Gastroesophageal sphincter (tissue), 4 donors: ENCODE measurements around the gene DMD. TPM values are rescaled to one million over a fixed set of nuclear protein-coding genes. Genes with fewer than 3 reads are reported as not detected.

Experiments used
- ATAC-seq: fragments of 150-250 bp; one replicate; pipeline ENCODE4 v1.9.1; 2016; ENCODE audit warnings: mild to moderate bottlenecking, moderate library complexity
- H3K27ac ChIP-seq, 4 donors: fragments of 200-600 bp; sonication (generic) in 3 of 4; 1 replicate in 3 of 4; 2 replicates in 1 of 4; pipeline ENCODE4 v1.5.1; 2016 to 2019
- H3K27me3 ChIP-seq: fragments of 200-600 bp; sonication (generic); one replicate; pipeline ENCODE4 v1.5.1; 2019
- H3K36me3 ChIP-seq, 2 donors: fragments of 200-600 bp; sonication (generic); one replicate each; pipeline ENCODE4 v1.5.1; 2019; ENCODE audit warnings: control low read depth in 1 of 2
- H3K4me1 ChIP-seq, 3 donors: fragments of 200-600 bp; sonication (generic); 1 replicate in 2 of 3; 2 replicates in 1 of 3; pipeline ENCODE4 v1.5.1; 2016 to 2019; ENCODE audit warnings: control low read depth in 2 of 3
- H3K4me3 ChIP-seq, 2 donors: fragments of 200-600 bp; sonication (generic); one replicate each; pipeline ENCODE4 v1.5.1; 2019; ENCODE audit warnings: mild to moderate bottlenecking in 1 of 2, moderate library complexity in 1 of 2
- H3K9me3 ChIP-seq, 3 donors: fragments of 200-600 bp; sonication (generic); one replicate each; pipeline ENCODE4 v1.5.1; 2017 to 2019; ENCODE audit warnings: control low read depth in 2 of 3
- CTCF ChIP-seq, 4 experiments: fragments of 200-600 bp in 2 of 4; fragments of 450-650 bp in 2 of 4; sonication (generic) in 1 of 4; IDR thresholded peaks; one replicate each; pipeline ENCODE4 v1.5.1; 2017 to 2019; ENCODE audit warnings: antibody characterized with exemption in 4 of 4, mild to moderate bottlenecking in 2 of 4, moderate library complexity in 2 of 4
- EP300 ChIP-seq: sonication (generic); formaldehyde crosslinking; IDR thresholded peaks from one replicate; pipeline ENCODE4 v1.6.1; 2017; ENCODE audit warnings: antibody characterized with exemption, mild to moderate bottlenecking
- POLR2A ChIP-seq, 2 donors: fragments of 450-650 bp; IDR thresholded peaks; one replicate each; pipeline ENCODE4 v1.6.1; 2017; ENCODE audit warnings: antibody characterized with exemption in 2 of 2, mild to moderate bottlenecking in 2 of 2, moderate library complexity in 1 of 2
- POLR2AphosphoS5 ChIP-seq: sonication (generic); formaldehyde crosslinking; IDR thresholded peaks from one replicate; pipeline ENCODE4 v1.6.1; 2017; ENCODE audit warnings: antibody characterized with exemption
- WGBS, 2 donors: methylation state at CpG; one replicate each; pipeline ENCODE4 v1.1.5; 2018; ENCODE audit warnings: low coverage in 1 of 2; 5-methylcytosine and 5-hydroxymethylcytosine counted together
- total RNA-seq, 4 donors: library from RNA; depleted of rRNA; stranded (reverse); fragments of >200 nt; gene quantifications; one replicate each; pipeline ENCODE4 v1.1.0, GENCODE V29; 2016

The DMD gene
- total RNA-seq, 4 donors from 2014 or later = 111 to 225 (median 183) TPM

GRCh38 chrX:32026772-32027171, 1184.6 kb downstream of the DMD start:
- TF ChIP-seq POLR2A (IDR thresholded peaks at IDR 0.05) (no peak), EP300 (no peak), CTCF (IDR thresholded peaks at IDR 0.05) (no peak), POLR2AphosphoS5 (no peak)
- Histone ChIP-seq H3K27me3 (no peaks in the 10 kb centered on the region), H3K9me3 (no peaks in the 10 kb centered on the region), H3K4me1 (no peaks in the 10 kb centered on the region), H3K27ac (no peak overlapping the region), H3K4me3 (no peak overlapping the region), H3K36me3 (no peaks in the 10 kb centered on the region)
- ATAC-seq = no peak
- WGBS, 2 donors = 52 to 77% methylated on average over 3 of the region's 3 CpGs

GRCh38 chrX:32024072-32024471, 1187.3 kb downstream of the DMD start:
- Histone ChIP-seq H3K36me3 (no peaks in the 10 kb centered on the region), H3K9me3 (no peaks in the 10 kb centered on the region), H3K27me3 (no peaks in the 10 kb centered on the region), H3K4me3 (no peak overlapping the region), H3K27ac (no peak overlapping the region), H3K4me1 (no peaks in the 10 kb centered on the region)
- 82 to 88% methylated on average over 5 to 6 of the region's 9 CpGs for WGBS, 2 donors
- no peak for ATAC-seq
- no peak for TF ChIP-seq POLR2A (IDR thresholded peaks at IDR 0.05)
- TF ChIP-seq POLR2AphosphoS5 = no peak
- no peak for TF ChIP-seq CTCF (IDR thresholded peaks at IDR 0.05)
- no peak for TF ChIP-seq EP300

GRCh38 chrX:32016195-32016594, 1195.2 kb downstream of the DMD start:
- ATAC-seq = no peak
- Histone ChIP-seq H3K9me3 (no peaks in the 10 kb centered on the region), H3K4me1 (no peaks in the 10 kb centered on the region), H3K27ac (no peak overlapping the region), H3K27me3 (no peaks in the 10 kb centered on the region), H3K36me3 (no peaks in the 10 kb centered on the region), H3K4me3 (no peak overlapping the region)
- TF ChIP-seq POLR2A (IDR thresholded peaks at IDR 0.05) = no peak
- no peak for TF ChIP-seq CTCF (IDR thresholded peaks at IDR 0.05)
- TF ChIP-seq EP300 = no peak
- no peak for TF ChIP-seq POLR2AphosphoS5
- 88 to 95% methylated on average over 4 to 6 of the region's 6 CpGs for WGBS, 2 donors

- WGBS, 2 donors = 80 to 100% methylated on average over 2 to 5 of the region's 5 CpGs
These were observed 1200.4 kb downstream of the DMD start for GRCh38 chrX:32010948-32011347.

More at GRCh38 chrX:32010948-32011347, 1200.4 kb downstream of the DMD start:
- no peak overlapping the region for H3K4me3 ChIP-seq
- no peaks in the 10 kb centered on the region for H3K36me3 ChIP-seq
- H3K4me1 ChIP-seq = no peaks in the 10 kb centered on the region
- ATAC-seq = no peak
- no peak overlapping the region for H3K27ac ChIP-seq
- H3K27me3 ChIP-seq = no peaks in the 10 kb centered on the region
- TF ChIP-seq POLR2AphosphoS5 (no peak), EP300 (no peak), CTCF (IDR thresholded peaks at IDR 0.05) (no peak), POLR2A (IDR thresholded peaks at IDR 0.05) (no peak)
- no peaks in the 10 kb centered on the region for H3K9me3 ChIP-seq
